Spleen (tissue), 11 donors: ENCODE measurements around the gene EPHB2. TPM values are rescaled to one million over a fixed set of nuclear protein-coding genes. Genes with fewer than 3 reads are reported as not detected.

ENCODE experiments used
- DNase-seq: peaks from one replicate; pipeline ENCODE4 v3.0.0-alpha.2; 2020
- H3K27ac ChIP-seq, 8 donors: fragments of 200-600 bp; sonication (generic) in 7 of 8; 1 replicate in 4 of 8; 2 replicates in 4 of 8; pipeline versions ENCODE4 v1.5.0 to v1.8.0; 2016 to 2021; ENCODE audit warnings: inconsistent platforms in 4 of 8, mild to moderate bottlenecking in 4 of 8, moderate library complexity in 1 of 8
- H3K27me3 ChIP-seq, 7 donors: fragments of 200-600 bp; sonication (generic) in 6 of 7; replicated peaks in 1 of 7; 1 replicate in 4 of 7; 2 replicates in 3 of 7; pipeline versions ENCODE4 v1.5.0 to v1.8.0; 2016 to 2021; ENCODE audit warnings: inconsistent platforms in 3 of 7, mild to moderate bottlenecking in 1 of 7
- H3K36me3 ChIP-seq, 6 donors: fragments of 200-600 bp; sonication (generic) in 5 of 6; 1 replicate in 4 of 6; 2 replicates in 2 of 6; pipeline versions ENCODE4 v1.5.0 to v1.8.0; 2016 to 2021; ENCODE audit warnings: inconsistent platforms in 2 of 6
- H3K4me1 ChIP-seq, 6 donors: fragments of 200-600 bp; sonication (generic) in 5 of 6; 1 replicate in 3 of 6; 2 replicates in 3 of 6; pipeline versions ENCODE4 v1.5.0 to v1.8.0; 2016 to 2021; ENCODE audit warnings: inconsistent platforms in 3 of 6
- H3K4me3 ChIP-seq, 8 donors: fragments of 200-600 bp; sonication (generic) in 7 of 8; 1 replicate in 4 of 8; 2 replicates in 4 of 8; pipeline versions ENCODE4 v1.5.0 to v1.8.0; 2016 to 2021; ENCODE audit warnings: inconsistent platforms in 4 of 8, mild to moderate bottlenecking in 4 of 8, moderate library complexity in 2 of 8
- H3K9me3 ChIP-seq, 8 donors: fragments of 200-600 bp; sonication (generic) in 7 of 8; 1 replicate in 4 of 8; 2 replicates in 4 of 8; pipeline versions ENCODE4 v1.5.0 to v1.8.0; 2016 to 2021; ENCODE audit warnings: inconsistent platforms in 4 of 8
- POLR2A ChIP-seq, 3 donors: fragments of 450-650 bp; IDR thresholded peaks; one replicate each; pipeline ENCODE4 v1.5.1; 2017; ENCODE audit warnings: antibody characterized with exemption in 3 of 3, mild to moderate bottlenecking in 1 of 3
- POLR2AphosphoS5 ChIP-seq, 3 donors: sonication (generic); formaldehyde crosslinking; IDR thresholded peaks; one replicate each; pipeline ENCODE4 v1.5.1; 2017; ENCODE audit warnings: antibody characterized with exemption in 3 of 3
- WGBS, 5 donors: extraction: QIAGEN DNeasy Blood & Tissue Kit in 3 of 5; methylation state at CpG; one replicate each; pipeline versions ENCODE4 v1.1.5 to v1.1.7; 2013 to 2018; 5-methylcytosine and 5-hydroxymethylcytosine counted together
- intact Hi-C: fragments of 100-400 bp; cut with DNase I; formaldehyde crosslinking; loops from one replicate; pipeline ENCODE4 v1.15.0; 2023; ENCODE audit warnings: low total_unique reads
- polyA plus RNA-seq, 3 donors: library from polyadenylated mRNA; stranded (reverse); fragments of 200-250 nt; gene quantifications; one replicate each; pipeline ENCODE4 v1.2.1, GENCODE V29; 2013
- total RNA-seq, 7 donors: library from RNA; depleted of rRNA in 3 of 7; stranded (reverse); fragments of >200 nt in 3 of 7; fragmentation: NEBNext Ultra II Directional in 4 of 7; extraction: Animal tissue kit (Norgen Biotek cat#: 25700) in 4 of 7; gene quantifications; one replicate each; pipeline versions ENCODE4 v1.1.0 to v1.2.1, GENCODE V29; 2016 to 2021
- TF ChIP-seq, protein P1 (sequence below), 11 experiments: fragments of 200-600 bp in 7 of 11; fragments of 450-650 bp in 4 of 11; sonication (generic) in 4 of 11; IDR thresholded peaks in 8 of 11; conservative IDR thresholded peaks in 3 of 11; 1 replicate in 7 of 11; 2 replicates in 4 of 11; pipeline versions ENCODE4 v1.4.0 to v1.8.0; 2016 to 2021; ENCODE audit warnings: antibody characterized with exemption in 11 of 11, inconsistent platforms in 4 of 11, mild to moderate bottlenecking in 1 of 11
- donor health status: healthy with polysubstance abuse.
- donor health status: DM: no; HTN: no; CAD: no; lungs with moderate emphysema.
- donor health status: DM: no; HTN: no; CAD: no.
- donor health status: Bipolar disorder and iron deficiency.
- donor health status: healthy.
- donor health status: DM: no; HTN: no; CAD: no.
- donor health status: DM: yes; HTN: yes; CAD: no.

EPHB2 gene
- total and polyA plus RNA-seq, 10 donors, result 0.67 to 9.3 (median 6.3) TPM

DNA sequence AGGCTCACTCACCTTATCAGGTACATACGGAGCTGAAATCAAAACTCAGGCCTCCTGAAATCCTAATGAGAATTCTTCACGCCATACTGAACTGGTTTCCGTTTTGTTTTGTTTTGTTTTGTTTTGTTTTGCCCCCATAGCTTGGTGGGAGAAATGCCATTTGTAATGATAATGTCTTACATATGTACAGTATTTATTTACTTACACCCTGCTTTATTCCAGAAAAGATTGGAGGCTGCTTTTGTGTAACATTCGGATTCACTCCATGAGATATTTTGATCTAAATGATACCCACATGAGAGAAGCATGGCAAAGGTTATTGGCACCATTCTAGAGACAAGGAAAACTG is 84.7 kb downstream of the EPHB2 start:
- Histone ChIP-seq H3K4me1 (peaks cover 0 to 38% (median 15%) of the 10 kb centered on the region in 6 donors), H3K27me3 (peaks cover 0 to 6% (median 0%) of the 10 kb centered on the region in 7 donors), H3K27ac (peak overlapping the region in 5 of 8 donors; percentile 39 to 62 (median 52)), H3K36me3 (no peaks in the 10 kb centered on the region), H3K9me3 (no peaks in the 10 kb centered on the region), H3K4me3 (no peak overlapping the region)
- WGBS, 5 donors, result 77 to 92% (median 82%) methylated on average over 4 of the region's 4 CpGs
- intact Hi-C loops, result no loop called here
- no peak for DNase-seq
- TF ChIP-seq, protein P1, sequence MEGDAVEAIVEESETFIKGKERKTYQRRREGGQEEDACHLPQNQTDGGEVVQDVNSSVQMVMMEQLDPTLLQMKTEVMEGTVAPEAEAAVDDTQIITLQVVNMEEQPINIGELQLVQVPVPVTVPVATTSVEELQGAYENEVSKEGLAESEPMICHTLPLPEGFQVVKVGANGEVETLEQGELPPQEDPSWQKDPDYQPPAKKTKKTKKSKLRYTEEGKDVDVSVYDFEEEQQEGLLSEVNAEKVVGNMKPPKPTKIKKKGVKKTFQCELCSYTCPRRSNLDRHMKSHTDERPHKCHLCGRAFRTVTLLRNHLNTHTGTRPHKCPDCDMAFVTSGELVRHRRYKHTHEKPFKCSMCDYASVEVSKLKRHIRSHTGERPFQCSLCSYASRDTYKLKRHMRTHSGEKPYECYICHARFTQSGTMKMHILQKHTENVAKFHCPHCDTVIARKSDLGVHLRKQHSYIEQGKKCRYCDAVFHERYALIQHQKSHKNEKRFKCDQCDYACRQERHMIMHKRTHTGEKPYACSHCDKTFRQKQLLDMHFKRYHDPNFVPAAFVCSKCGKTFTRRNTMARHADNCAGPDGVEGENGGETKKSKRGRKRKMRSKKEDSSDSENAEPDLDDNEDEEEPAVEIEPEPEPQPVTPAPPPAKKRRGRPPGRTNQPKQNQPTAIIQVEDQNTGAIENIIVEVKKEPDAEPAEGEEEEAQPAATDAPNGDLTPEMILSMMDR (IDR thresholded peaks at IDR 0.05 in 8 of 11, conservative IDR thresholded peaks at IDR 0.05 in 3 of 11), result no peak
- TF ChIP-seq POLR2AphosphoS5 (IDR thresholded peaks at IDR 0.05) (no peak), POLR2A (IDR thresholded peaks at IDR 0.05) (no peak)

DNA sequence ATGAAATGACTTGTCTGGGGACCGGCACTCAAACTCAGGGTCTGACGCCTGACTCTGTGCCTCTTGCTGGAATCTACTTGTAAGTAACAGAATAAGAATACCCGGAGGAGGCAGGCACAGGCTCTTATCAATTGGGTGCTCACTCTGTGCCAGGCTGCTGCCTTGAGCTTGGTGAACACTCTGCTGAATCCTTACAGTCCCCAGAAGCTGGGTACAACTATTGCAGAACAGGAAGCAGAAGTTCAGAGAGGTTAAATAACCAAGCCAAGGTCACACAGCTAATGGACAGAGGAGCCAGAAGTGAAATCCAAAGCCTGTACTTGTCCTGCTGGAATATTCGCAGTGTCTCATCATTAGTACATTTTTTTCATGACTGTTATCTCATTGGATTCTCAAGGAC is 86.0 kb downstream of the EPHB2 start:
- peak overlapping the region in 5 of 8 donors; percentile 14 to 52 (median 25) for H3K27ac ChIP-seq
- no peaks in the 10 kb centered on the region for H3K36me3 ChIP-seq
- DNase-seq, result no peak
- H3K27me3 ChIP-seq, result peaks cover 0 to 8% (median 0%) of the 10 kb centered on the region in 7 donors
- H3K4me1 ChIP-seq, result peaks cover 0 to 45% (median 19%) of the 10 kb centered on the region in 6 donors
- no peak overlapping the region for H3K4me3 ChIP-seq
- WGBS, 5 donors, result 66 to 81% (median 77%) methylated on average over 4 of the region's 4 CpGs
- TF ChIP-seq, protein P1 (IDR thresholded peaks at IDR 0.05 in 8 of 11, conservative IDR thresholded peaks at IDR 0.05 in 3 of 11), result no peak
- TF ChIP-seq POLR2AphosphoS5 (IDR thresholded peaks at IDR 0.05) (no peak), POLR2A (IDR thresholded peaks at IDR 0.05) (no peak)
- no peaks in the 10 kb centered on the region for H3K9me3 ChIP-seq
- intact Hi-C loops, result no loop called here

DNA sequence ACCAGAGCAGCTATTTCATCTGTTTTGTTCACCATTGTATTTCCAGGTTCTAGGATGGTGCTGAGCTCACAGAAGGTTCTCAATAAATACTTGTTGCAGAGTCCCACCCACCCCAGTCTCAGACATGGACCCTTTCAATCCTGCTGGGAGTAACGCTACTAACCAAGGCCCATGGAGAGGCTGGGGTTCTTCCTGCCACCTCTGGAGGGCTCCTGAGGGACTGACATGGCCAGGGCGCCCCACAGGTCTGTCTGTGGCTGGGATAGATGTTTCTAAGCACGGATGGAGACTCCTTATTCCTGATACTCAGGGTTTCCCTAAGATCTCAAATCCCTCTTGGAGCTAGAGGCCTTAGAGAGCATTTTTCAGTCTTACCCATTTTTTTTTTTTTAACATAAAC is 87.4 kb downstream of the EPHB2 start:
- Histone ChIP-seq H3K9me3 (no peaks in the 10 kb centered on the region), H3K36me3 (no peaks in the 10 kb centered on the region), H3K4me3 (no peak overlapping the region), H3K27ac (peak overlapping the region in 1 of 8 donors; percentile 52), H3K4me1 (peaks cover 0 to 45% (median 17%) of the 10 kb centered on the region in 6 donors), H3K27me3 (peaks cover 0 to 10% (median 0%) of the 10 kb centered on the region in 7 donors)
- no peak for DNase-seq
- 67 to 75% (median 69%) methylated on average over 3 of the region's 3 CpGs for WGBS, 5 donors
- TF ChIP-seq, protein P1 (IDR thresholded peaks at IDR 0.05 in 8 of 11, conservative IDR thresholded peaks at IDR 0.05 in 3 of 11), result no peak
- TF ChIP-seq POLR2A (IDR thresholded peaks at IDR 0.05) (no peak), POLR2AphosphoS5 (IDR thresholded peaks at IDR 0.05) (no peak)
- intact Hi-C loops, result no loop called here

DNA sequence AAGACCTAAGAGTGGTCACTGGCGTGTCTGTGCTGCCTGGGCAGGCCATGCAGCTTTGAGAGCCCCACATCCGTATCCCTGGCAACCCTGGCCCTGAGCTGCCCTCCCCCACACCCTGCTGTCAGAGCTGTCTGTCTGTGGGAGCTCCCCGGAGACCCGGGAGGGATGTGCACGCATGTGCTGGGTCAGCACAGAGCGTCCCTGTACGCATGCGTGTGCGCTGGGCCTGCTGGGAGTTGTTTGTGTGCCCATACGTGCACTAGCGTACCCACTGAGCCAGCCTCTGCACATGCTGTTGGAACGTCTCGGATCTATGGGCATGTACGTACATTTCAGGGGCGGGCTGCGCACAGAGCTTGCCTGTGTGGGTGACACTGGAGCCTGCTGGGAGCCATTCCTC is 89.3 kb downstream of the EPHB2 start:
- no peaks in the 10 kb centered on the region for H3K36me3 ChIP-seq
- no peak for DNase-seq
- WGBS, 5 donors, result 70 to 90% (median 84%) methylated on average over 2 to 16 of the region's 16 CpGs
- H3K27me3 ChIP-seq, result peaks cover 0 to 10% (median 0%) of the 10 kb centered on the region in 7 donors
- no peaks in the 10 kb centered on the region for H3K9me3 ChIP-seq
- intact Hi-C loops, result no loop called here
- H3K4me1 ChIP-seq, result peaks cover 0 to 35% (median 16%) of the 10 kb centered on the region in 6 donors
- TF ChIP-seq, protein P1 (IDR thresholded peaks at IDR 0.05 in 8 of 11, conservative IDR thresholded peaks at IDR 0.05 in 3 of 11), result no peak
- TF ChIP-seq POLR2A (IDR thresholded peaks at IDR 0.05), result no peak
- TF ChIP-seq POLR2AphosphoS5 (IDR thresholded peaks at IDR 0.05), result peak in 1 of 3 donors; percentile 26
- H3K27ac ChIP-seq, result no peak overlapping the region
- no peak overlapping the region for H3K4me3 ChIP-seq
